Karpas-422 (cell line): ENCODE results near the gene NRXN3. TPM values are rescaled to one million over a fixed set of nuclear protein-coding genes. Genes with fewer than 3 reads are reported as not detected.

Source experiments
- DNase-seq: peaks from one replicate; pipeline ENCODE4 v3.0.0-alpha.2; 2015
- H2AFZ ChIP-seq: fragments of 200-600 bp; sonication (generic); 2 replicates; pipeline ENCODE4 v1.6.1; 2014; ENCODE audit warnings: antibody characterized with exemption, low read length, mixed read lengths
- H3K27ac ChIP-seq: fragments of 200-600 bp; sonication (generic); 2 replicates; pipeline ENCODE4 v1.5.1; 2014; ENCODE audit warnings: mild to moderate bottlenecking, low read length, moderate library complexity
- H3K27me3 ChIP-seq: fragments of 200-600 bp; sonication (generic); 2 replicates; pipeline ENCODE4 v1.6.1; 2014; ENCODE audit warnings: low read length, mixed read lengths
- H3K36me3 ChIP-seq: fragments of 200-600 bp; sonication (generic); 2 replicates; pipeline ENCODE4 v1.6.1; 2014; ENCODE audit warnings: low read length, mixed read lengths; ENCODE audit not compliant: insufficient read depth
- H3K4me1 ChIP-seq: fragments of 200-600 bp; sonication (generic); 2 replicates; pipeline ENCODE4 v1.6.1; 2014; ENCODE audit warnings: mild to moderate bottlenecking, low read length, mixed read lengths
- H3K4me2 ChIP-seq: fragments of 200-600 bp; sonication (generic); 2 replicates; pipeline ENCODE4 v1.6.1; 2014; ENCODE audit warnings: low read length, low read depth, mild to moderate bottlenecking; ENCODE audit not compliant: poor library complexity, severe bottlenecking
- H3K4me3 ChIP-seq: fragments of 200-600 bp; sonication (generic); 2 replicates; pipeline ENCODE4 v1.5.1; 2014; ENCODE audit warnings: mild to moderate bottlenecking, antibody characterized with exemption, low read length, mixed read lengths
- H3K79me2 ChIP-seq: fragments of 200-600 bp; sonication (generic); 2 replicates; pipeline ENCODE4 v1.6.1; 2014; ENCODE audit warnings: mild to moderate bottlenecking, low read length, mixed read lengths
- H3K9ac ChIP-seq: fragments of 200-600 bp; sonication (generic); 2 replicates; pipeline ENCODE4 v1.6.0; 2014; ENCODE audit warnings: low read length
- H3K9me2 ChIP-seq: fragments of 200-600 bp; sonication (generic), shearing (Covaris generic); replicated peaks from 2 replicates; pipeline ENCODE4 v1.6.0; 2014; ENCODE audit warnings: mild to moderate bottlenecking, low read length, moderate library complexity; ENCODE audit not compliant: insufficient read depth
- H3K9me3 ChIP-seq: fragments of 300-700, 200-600 bp; sonication (generic); 2 replicates; pipeline ENCODE4 v1.6.1; 2014; ENCODE audit warnings: low read length, mixed read lengths
- H4K20me1 ChIP-seq: fragments of 200-600 bp; sonication (generic); 2 replicates; pipeline ENCODE4 v1.6.1; 2014; ENCODE audit warnings: mild to moderate bottlenecking, antibody characterized with exemption, low read length, low read depth; ENCODE audit not compliant: insufficient read depth
- total RNA-seq: library from RNA; depleted of rRNA; stranded (reverse); fragments of >200 nt; shearing (Covaris generic); gene quantifications from 2 replicates; pipeline ENCODE4 v1.2.3, GENCODE V29; 2014; ENCODE audit warnings: low replicate concordance

NRXN3 gene
- total RNA-seq, 1 experiment from 2014 or later: not detected

DNA sequence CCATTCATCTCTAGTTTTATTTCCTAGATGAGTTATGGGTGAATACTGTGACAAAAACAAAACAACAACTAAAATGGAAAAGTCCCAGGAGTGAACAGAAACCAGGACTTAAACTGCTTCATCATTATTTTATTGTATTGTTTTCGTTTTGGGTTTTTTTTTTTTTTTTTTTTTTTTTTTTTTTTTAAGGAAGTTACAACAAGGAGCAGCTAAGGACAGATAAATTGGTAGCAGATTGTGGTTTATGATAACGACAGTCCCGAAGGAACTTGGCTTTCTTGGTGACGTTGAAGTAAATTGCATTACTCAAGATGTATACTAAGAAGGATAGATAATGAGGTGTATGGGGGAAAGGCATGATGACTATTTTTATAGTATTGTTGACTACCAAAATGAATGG, 866.3 kb downstream of the NRXN3 start:
- H3K4me1 ChIP-seq: no peaks in the 10 kb centered on the region

DNA sequence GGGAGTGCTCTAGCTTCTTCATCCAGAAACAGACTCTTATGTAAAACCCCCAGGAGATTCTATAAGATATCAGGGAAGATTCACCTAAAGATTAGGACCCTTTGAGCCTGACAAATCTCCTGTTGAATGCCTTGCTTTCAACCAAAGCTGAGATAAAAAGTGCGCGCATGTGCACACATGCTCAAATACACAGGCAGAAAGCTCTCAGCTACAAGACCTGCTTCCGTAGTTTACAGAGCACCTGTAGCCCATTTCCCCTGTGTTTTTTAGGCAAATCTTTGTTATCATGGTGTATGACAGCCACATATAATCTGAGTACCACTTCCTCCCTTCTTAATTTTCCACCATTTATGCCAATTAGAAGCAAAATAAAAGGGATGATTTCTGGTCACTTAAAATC, 866.9 kb downstream of the NRXN3 start:
- Histone ChIP-seq H3K4me1 (no peaks in the 10 kb centered on the region), H3K79me2 (no peaks in the 10 kb centered on the region), H2AFZ (no peak overlapping the region), H3K27me3 (no peaks in the 10 kb centered on the region), H3K4me3 (no peak overlapping the region), H3K9me2 (no peaks in the 10 kb centered on the region), H3K9me3 (no peaks in the 10 kb centered on the region), H3K36me3 (no peaks in the 10 kb centered on the region), H3K4me2 (no peak overlapping the region), H3K27ac (no peak overlapping the region), H4K20me1 (no peaks in the 10 kb centered on the region), H3K9ac (no peak overlapping the region)
- no peak for DNase-seq

More for the DNA sequence above, 866.3 kb downstream of the NRXN3 start:
- no peak overlapping the region for H3K4me3 ChIP-seq
- H3K9me2 ChIP-seq: no peaks in the 10 kb centered on the region
- H3K9ac ChIP-seq: no peak overlapping the region
- H3K27ac ChIP-seq: no peak overlapping the region
- H3K36me3 ChIP-seq: no peaks in the 10 kb centered on the region
- no peaks in the 10 kb centered on the region for H3K27me3 ChIP-seq
- H3K79me2 ChIP-seq: no peaks in the 10 kb centered on the region
- H2AFZ ChIP-seq: no peak overlapping the region
- H3K4me2 ChIP-seq: no peak overlapping the region
- DNase-seq: no peak
- no peaks in the 10 kb centered on the region for H4K20me1 ChIP-seq
- H3K9me3 ChIP-seq: no peaks in the 10 kb centered on the region

DNA sequence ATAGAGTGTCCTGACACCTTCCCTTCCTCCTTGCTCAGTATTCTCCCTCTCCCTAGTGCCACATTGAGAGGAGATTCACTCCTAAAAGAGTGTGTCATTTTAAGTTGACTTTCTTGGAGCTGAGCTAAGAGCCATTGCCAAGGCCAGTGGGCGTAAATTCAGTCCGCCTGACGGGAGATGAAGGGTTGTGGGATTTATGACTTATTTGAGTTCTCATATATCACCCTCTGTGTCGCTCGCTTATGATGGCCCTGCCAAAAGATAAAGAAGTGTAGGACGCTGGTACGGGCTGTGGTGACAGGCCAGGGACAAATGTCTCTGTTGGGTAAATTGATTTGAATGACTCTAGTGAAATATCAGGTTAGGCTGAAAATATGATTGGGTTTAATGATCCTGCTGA, 867.4 kb downstream of the NRXN3 start:
- no peaks in the 10 kb centered on the region for H3K9me2 ChIP-seq
- no peaks in the 10 kb centered on the region for H4K20me1 ChIP-seq
- H3K27me3 ChIP-seq: no peaks in the 10 kb centered on the region
- H3K9me3 ChIP-seq: no peaks in the 10 kb centered on the region
- no peaks in the 10 kb centered on the region for H3K4me1 ChIP-seq
- no peaks in the 10 kb centered on the region for H3K79me2 ChIP-seq
- H2AFZ ChIP-seq: no peak overlapping the region
- no peak overlapping the region for H3K27ac ChIP-seq
- no peak overlapping the region for H3K4me3 ChIP-seq
- DNase-seq: no peak
- H3K4me2 ChIP-seq: no peak overlapping the region
- H3K36me3 ChIP-seq: no peaks in the 10 kb centered on the region
- H3K9ac ChIP-seq: no peak overlapping the region

DNA sequence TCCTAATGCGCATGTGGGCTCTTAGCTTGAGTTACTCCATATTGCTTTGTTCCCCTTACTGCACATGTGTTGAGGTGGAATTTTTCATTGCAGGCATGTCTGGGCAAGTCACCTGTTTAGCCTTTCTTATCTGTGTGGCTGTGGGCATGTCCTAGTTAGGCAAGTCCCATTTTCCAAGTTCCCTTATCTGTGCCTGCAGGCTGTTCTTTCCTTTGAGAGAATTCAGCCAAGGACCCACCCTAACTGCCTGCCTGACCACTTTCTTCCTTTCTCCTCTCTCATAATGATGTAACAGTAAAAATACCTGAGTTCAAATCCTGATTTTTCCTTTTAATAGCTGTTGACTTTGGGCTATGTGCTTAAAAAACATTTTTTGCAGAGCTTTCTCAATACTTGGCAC, 870.6 kb downstream of the NRXN3 start:
- no peaks in the 10 kb centered on the region for H4K20me1 ChIP-seq
- H3K4me3 ChIP-seq: no peak overlapping the region
- H3K79me2 ChIP-seq: no peaks in the 10 kb centered on the region
- H3K36me3 ChIP-seq: no peaks in the 10 kb centered on the region
- H3K9me3 ChIP-seq: no peaks in the 10 kb centered on the region
- H3K9me2 ChIP-seq: no peaks in the 10 kb centered on the region
- no peaks in the 10 kb centered on the region for H3K27me3 ChIP-seq
- no peak overlapping the region for H3K9ac ChIP-seq
- H3K4me1 ChIP-seq: no peaks in the 10 kb centered on the region
- H2AFZ ChIP-seq: no peak overlapping the region
- H3K27ac ChIP-seq: no peak overlapping the region
- no peak overlapping the region for H3K4me2 ChIP-seq
- no peak for DNase-seq

DNA sequence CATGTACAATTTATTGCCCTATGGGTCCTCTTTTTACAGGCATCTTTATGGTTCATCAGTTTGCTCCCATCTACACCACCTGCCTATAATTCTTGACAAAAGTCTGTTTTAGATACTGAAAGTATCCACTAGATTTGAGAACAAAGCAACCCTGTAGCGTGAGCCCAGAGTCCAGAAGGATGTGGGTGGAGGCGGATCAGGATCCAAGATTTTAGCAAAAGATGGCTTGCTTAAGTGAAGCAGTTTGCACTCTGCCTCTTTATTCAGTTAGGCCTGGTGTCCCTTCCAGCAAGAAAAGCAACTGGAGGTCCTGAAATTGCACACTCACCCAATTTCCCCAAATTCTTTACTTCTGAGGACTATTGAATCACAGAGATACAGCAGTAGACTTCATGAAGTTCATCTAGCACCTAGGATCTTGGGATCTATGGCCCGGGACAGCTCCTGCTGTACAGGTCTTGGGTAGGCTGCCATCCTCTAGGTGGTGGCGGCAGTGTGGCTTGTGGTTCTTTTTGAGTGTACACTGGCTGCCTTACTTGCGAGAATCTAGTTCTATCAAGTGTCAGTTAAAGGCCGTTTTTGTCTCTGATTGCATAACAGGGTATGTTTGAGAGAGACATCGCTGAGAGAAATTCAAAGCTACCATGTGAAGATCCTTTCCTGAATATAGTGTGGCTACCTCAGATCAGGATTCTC, 873.2 kb downstream of the NRXN3 start:
- Histone ChIP-seq H3K9ac (no peak overlapping the region), H3K9me2 (no peaks in the 10 kb centered on the region), H2AFZ (no peak overlapping the region), H4K20me1 (no peaks in the 10 kb centered on the region), H3K4me3 (no peak overlapping the region), H3K36me3 (no peaks in the 10 kb centered on the region), H3K4me2 (no peak overlapping the region), H3K79me2 (no peaks in the 10 kb centered on the region), H3K27me3 (no peaks in the 10 kb centered on the region), H3K9me3 (no peaks in the 10 kb centered on the region), H3K27ac (no peak overlapping the region), H3K4me1 (no peaks in the 10 kb centered on the region)
- peak; percentile 43 for DNase-seq

DNA sequence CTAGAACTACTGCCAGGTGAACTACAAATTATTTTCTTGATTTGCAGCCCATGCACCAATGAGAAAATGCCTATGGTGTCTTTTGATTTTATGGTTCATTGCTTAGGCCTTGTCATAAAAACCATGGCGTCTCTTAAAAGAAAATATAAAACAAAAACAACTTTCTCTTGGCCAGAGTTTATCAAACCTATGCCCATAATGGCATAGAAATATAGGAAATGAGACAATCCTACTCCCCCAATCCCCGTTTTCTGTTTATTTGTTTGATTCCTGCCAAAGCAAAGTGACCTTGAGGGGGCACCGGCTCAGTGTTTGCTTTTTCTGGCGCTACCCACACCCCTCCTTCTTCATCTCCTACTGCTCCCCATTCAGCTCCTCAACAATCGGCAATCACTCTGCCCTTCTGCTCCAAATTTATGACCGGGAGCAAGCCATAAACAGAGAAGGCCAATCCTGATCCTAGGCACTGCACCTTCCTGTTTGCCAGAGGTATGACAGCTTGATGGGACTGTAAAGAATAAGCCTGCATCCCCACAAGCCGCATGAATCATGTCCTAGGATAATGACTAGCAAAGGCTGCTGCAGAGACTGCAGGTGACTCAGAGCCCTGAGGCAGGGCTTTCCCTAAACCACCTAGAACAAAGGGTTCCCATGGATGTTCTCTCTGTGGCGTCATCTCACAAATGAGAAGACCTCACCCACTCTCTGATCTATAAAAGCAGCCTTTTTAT, 874.9 kb downstream of the NRXN3 start:
- Histone ChIP-seq H4K20me1 (no peaks in the 10 kb centered on the region), H2AFZ (no peak overlapping the region), H3K79me2 (no peaks in the 10 kb centered on the region), H3K9me3 (no peaks in the 10 kb centered on the region), H3K27ac (no peak overlapping the region), H3K4me1 (no peaks in the 10 kb centered on the region), H3K27me3 (no peaks in the 10 kb centered on the region), H3K9ac (no peak overlapping the region), H3K36me3 (no peaks in the 10 kb centered on the region), H3K9me2 (no peaks in the 10 kb centered on the region), H3K4me2 (no peak overlapping the region), H3K4me3 (no peak overlapping the region)
- no peak for DNase-seq

DNA sequence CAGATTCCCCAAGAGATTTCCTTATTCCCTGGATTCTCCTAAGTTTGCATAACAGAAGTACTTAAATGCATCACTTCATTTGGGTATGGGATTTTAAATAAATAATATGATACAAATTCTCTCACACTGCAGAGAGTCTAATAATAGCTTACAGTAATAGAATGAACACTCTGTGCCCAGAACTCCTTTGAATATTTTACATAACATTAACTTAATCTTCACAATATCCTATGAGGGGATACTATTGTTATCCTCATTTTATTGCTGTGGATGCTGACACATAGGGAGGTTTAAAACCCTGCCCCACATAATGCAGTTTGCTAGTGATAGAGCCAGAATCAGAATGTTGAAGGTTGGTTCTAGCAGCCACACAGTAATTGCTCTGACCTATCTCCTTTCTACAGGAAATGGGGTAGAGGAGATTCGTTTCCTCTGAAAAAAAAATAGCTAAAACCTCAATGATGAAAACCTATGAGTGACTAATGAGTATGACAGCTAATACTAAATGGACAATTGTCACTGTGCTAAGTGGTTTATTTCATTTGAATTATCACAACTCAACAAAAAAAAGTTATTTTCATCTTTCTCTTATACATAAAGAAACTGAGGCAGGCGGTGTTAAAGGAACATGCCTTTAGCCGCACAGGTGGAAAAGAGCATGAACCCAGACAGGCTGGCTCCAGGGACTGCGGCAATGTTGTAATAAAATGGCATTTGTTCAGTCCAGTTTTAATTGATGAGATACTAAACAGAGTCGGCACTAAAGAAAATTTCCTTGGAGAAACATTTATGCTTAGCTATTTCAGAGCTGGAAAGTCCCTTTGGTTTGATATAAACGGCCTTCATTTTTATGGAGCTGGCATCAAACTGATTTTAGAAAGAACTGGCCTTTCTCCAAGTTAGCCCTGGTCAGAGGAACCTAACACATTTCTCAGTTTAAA, 880.9 kb downstream of the NRXN3 start:
- Histone ChIP-seq H3K4me3 (no peak overlapping the region), H3K9me2 (no peaks in the 10 kb centered on the region), H3K9me3 (no peaks in the 10 kb centered on the region), H3K27me3 (no peaks in the 10 kb centered on the region), H3K4me2 (no peak overlapping the region), H4K20me1 (no peaks in the 10 kb centered on the region), H3K4me1 (no peaks in the 10 kb centered on the region), H3K9ac (no peak overlapping the region), H3K27ac (no peak overlapping the region), H3K36me3 (no peaks in the 10 kb centered on the region), H2AFZ (no peak overlapping the region), H3K79me2 (no peaks in the 10 kb centered on the region)
- DNase-seq: no peak

DNA sequence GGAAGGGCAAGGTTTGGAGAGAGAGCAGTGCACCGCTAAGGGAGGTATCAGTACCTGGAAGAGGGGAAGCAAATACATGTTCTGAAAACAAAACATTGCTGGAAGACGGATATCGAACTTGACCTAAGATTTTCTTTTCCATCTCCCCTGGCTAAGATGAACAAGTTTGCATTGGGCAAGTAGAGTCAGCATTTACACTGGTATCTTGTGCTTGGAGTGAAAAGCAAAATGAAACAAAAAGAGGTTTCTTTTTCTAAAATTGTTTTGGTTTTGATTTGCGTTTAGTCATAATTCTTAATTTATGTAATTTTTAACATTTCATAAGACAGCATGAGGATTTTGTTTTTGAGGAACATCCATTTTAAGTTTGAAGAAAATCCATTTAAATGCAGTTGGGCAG, 881.6 kb downstream of the NRXN3 start:
- H3K4me3 ChIP-seq: no peak overlapping the region
- no peaks in the 10 kb centered on the region for H3K9me3 ChIP-seq
- no peaks in the 10 kb centered on the region for H3K79me2 ChIP-seq
- no peaks in the 10 kb centered on the region for H3K27me3 ChIP-seq
- H3K4me1 ChIP-seq: no peaks in the 10 kb centered on the region
- DNase-seq: no peak
- H3K9me2 ChIP-seq: no peaks in the 10 kb centered on the region
- no peak overlapping the region for H3K27ac ChIP-seq
- no peaks in the 10 kb centered on the region for H4K20me1 ChIP-seq
- H2AFZ ChIP-seq: no peak overlapping the region
- no peak overlapping the region for H3K4me2 ChIP-seq
- no peak overlapping the region for H3K9ac ChIP-seq
- no peaks in the 10 kb centered on the region for H3K36me3 ChIP-seq
